ENCODE data around the gene INPP5F.

Gene INPP5F

DNA sequence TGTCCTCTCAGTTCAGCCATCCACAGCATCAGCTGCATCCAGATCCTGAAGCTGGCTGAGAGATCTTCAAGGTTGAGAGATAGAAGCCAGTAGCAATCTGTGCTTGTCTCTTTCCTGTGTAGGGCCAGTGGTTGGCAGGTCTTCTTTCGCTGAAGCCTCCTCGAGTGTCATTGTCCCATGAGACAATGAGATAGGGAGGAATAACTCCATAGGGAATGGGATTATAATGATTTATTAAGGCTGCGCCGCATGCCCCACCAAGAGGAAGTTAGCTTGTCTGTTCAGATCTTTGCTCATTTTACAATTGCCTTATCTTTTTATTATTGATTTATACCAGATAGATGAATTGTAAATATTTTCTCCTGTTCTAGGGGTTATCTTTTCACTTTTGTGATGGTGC is 85.3 kb downstream of the INPP5F start:
- TF ChIP-seq ZFX (IDR thresholded peaks at IDR 0.05; ENCODE audit: borderline replicate concordance) (no peak), CTCF (IDR thresholded peaks at IDR 0.05) (no peak)
- H3K27ac ChIP-seq, result no peak overlapping the region

GRCh38 chr10:119812684-119813083 is 86.8 kb downstream of the INPP5F start:
- TF ChIP-seq CTCF (IDR thresholded peaks at IDR 0.05) (no peak), ZFX (IDR thresholded peaks at IDR 0.05; ENCODE audit: borderline replicate concordance) (no peak)

GRCh38 chr10:119815671-119816070 is 89.8 kb downstream of the INPP5F start:
- H3K27ac ChIP-seq, result no peak overlapping the region
- no peak for TF ChIP-seq CTCF (IDR thresholded peaks at IDR 0.05)

More at GRCh38 chr10:119812684-119813083, 86.8 kb downstream of the INPP5F start:
- no peak overlapping the region for H3K27ac ChIP-seq

GRCh38 chr10:119817991-119818888 is 92.4 kb downstream of the INPP5F start:
- no peak for TF ChIP-seq ZFX (IDR thresholded peaks at IDR 0.05; ENCODE audit: borderline replicate concordance)
- no peak for TF ChIP-seq CTCF (IDR thresholded peaks at IDR 0.05)
- H3K27ac ChIP-seq, result no peak overlapping the region

DNA sequence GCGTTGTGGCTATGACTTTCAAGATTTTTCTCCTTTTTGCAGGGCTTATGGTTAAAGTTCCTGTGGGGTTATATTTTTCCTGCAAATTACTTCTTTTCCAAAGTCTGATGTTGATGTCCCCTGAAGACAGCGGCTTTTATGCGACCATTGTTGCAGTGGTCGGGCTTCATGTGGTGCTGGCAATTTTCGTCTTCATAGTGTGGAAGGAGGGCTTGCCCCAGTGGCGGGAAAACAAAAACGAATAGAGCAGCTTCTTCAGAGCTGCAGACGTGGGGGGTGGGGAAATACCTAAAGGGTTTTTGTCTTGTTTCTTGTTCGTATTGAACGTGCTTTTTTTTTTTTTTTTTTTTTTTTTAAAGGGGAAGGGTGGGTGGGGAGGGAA is 93.0 kb downstream of the INPP5F start:
- H3K27ac ChIP-seq, result no peak overlapping the region
- TF ChIP-seq CTCF (IDR thresholded peaks at IDR 0.05) (no peak), ZFX (IDR thresholded peaks at IDR 0.05; ENCODE audit: borderline replicate concordance) (no peak)

- no peak overlapping the region for H3K27ac ChIP-seq
- TF ChIP-seq CTCF (IDR thresholded peaks at IDR 0.05) (no peak), ZFX (IDR thresholded peaks at IDR 0.05; ENCODE audit: borderline replicate concordance) (no peak)
These were observed 95.3 kb downstream of the INPP5F start for GRCh38 chr10:119821182-119821581.

DNA sequence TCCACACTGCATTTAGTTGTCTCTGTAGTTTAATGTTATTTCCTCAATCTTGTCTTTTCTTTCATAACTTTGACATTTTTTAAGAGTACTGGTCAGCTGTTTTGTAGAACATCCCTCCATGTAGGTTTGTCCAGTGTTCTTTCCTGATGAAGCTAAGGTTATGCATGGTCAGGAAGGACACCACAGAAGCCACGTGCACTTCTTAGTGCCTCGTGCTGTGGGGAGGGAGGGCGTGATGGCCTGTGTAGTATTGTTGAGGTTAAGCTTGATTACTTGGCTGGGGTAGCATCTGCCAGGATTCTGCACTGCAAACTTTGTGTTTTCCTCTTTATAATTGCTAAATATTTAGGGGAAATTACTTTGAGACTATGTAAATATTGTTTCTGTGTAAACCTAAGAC is 98.4 kb downstream of the INPP5F start:
- H3K27ac ChIP-seq, result no peak overlapping the region
- TF ChIP-seq ZFX (IDR thresholded peaks at IDR 0.05; ENCODE audit: borderline replicate concordance) (no peak), CTCF (IDR thresholded peaks at IDR 0.05) (no peak)
